HG02852 (cell line): ENCODE results near the gene KRTAP12-2.
"Not testable (repeated sequence)": the region's sequence is repeated elsewhere in the genome, so short reads cannot be mapped to it uniquely, and the experiment has no call there.

Experiments
- ATAC-seq: cut with Tn5 transposase; IDR thresholded peaks from one replicate; pipeline ENCODE4 v1.9.1; 2021; ENCODE audit warnings: mild to moderate bottlenecking, moderate library complexity; ENCODE audit not compliant: unreplicated experiment

The KRTAP12-2 gene

GRCh38 chr21:44702973-44703730 lies 36.4 kb upstream of the KRTAP12-2 start:
- no peak for ATAC-seq

- no peak for ATAC-seq
Observed at GRCh38 chr21:44702111-44702972, 35.6 kb upstream of the KRTAP12-2 start.

GRCh38 chr21:44701541-44701940 lies 34.8 kb upstream of the KRTAP12-2 start:
- ATAC-seq: no peak

GRCh38 chr21:44701023-44701400 lies 34.3 kb upstream of the KRTAP12-2 start:
- ATAC-seq: no peak

GRCh38 chr21:44700101-44701022 lies 33.6 kb upstream of the KRTAP12-2 start:
- ATAC-seq: no peak

GRCh38 chr21:44699502-44700001 lies 32.8 kb upstream of the KRTAP12-2 start:
- ATAC-seq: no peak

- no peak for ATAC-seq
Observed at GRCh38 chr21:44697811-44698734, 31.3 kb upstream of the KRTAP12-2 start.

- not testable (repeated sequence) for ATAC-seq
Observed at GRCh38 chr21:44697172-44697810, 30.6 kb upstream of the KRTAP12-2 start, which contains the start of gene KRTAP10-12. KRTAP10-12 (plus strand) TSS chr21:44697172; CDS start chr21:44697202, 30 bp downstream.

GRCh38 chr21:44696572-44696971 lies 29.8 kb upstream of the KRTAP12-2 start:
- ATAC-seq: no peak

GRCh38 chr21:44695641-44696040 lies 28.9 kb upstream of the KRTAP12-2 start:
- no peak for ATAC-seq

GRCh38 chr21:44695184-44695583 lies 28.5 kb upstream of the KRTAP12-2 start:
- ATAC-seq: no peak

GRCh38 chr21:44694776-44695175 lies 28.0 kb upstream of the KRTAP12-2 start:
- ATAC-seq: no peak

GRCh38 chr21:44692798-44693512 lies 26.2 kb upstream of the KRTAP12-2 start:
- ATAC-seq: no peak

GRCh38 chr21:44691686-44692085 lies 25.0 kb upstream of the KRTAP12-2 start:
- no peak for ATAC-seq

- ATAC-seq: not testable (repeated sequence)
Observed at GRCh38 chr21:44689740-44690139, 23.0 kb upstream of the KRTAP12-2 start.

GRCh38 chr21:44687671-44688070 lies 20.9 kb upstream of the KRTAP12-2 start:
- ATAC-seq: no peak

GRCh38 chr21:44686843-44687561 lies 20.3 kb upstream of the KRTAP12-2 start:
- ATAC-seq: no peak
